Adrenal gland (tissue), 12 donors: ENCODE data around the gene ALPK3. TPM values are rescaled to one million over a fixed set of nuclear protein-coding genes. Genes with fewer than 3 reads are reported as not detected.

ENCODE experiments used
- DNase-seq, 7 donors: peaks; one replicate each; pipeline ENCODE4 v3.0.0-alpha.2; 2019 to 2020
- H3K27ac ChIP-seq, 5 donors: fragments of 200-600 bp; sonication (generic) in 4 of 5; 1 replicate in 3 of 5; 2 replicates in 2 of 5; pipeline versions ENCODE4 v1.5.1 to v1.8.0; 2016 to 2020; ENCODE audit warnings: mild to moderate bottlenecking in 1 of 5
- H3K27me3 ChIP-seq: fragments of 200-600 bp; 2 replicates; pipeline ENCODE4 v1.8.0; 2021
- H3K36me3 ChIP-seq, 2 donors: fragments of 200-600 bp; replicated peaks in 1 of 2; 1 replicate in 1 of 2; 2 replicates in 1 of 2; pipeline versions ENCODE4 v1.5.1 to v1.8.0; 2018 to 2022
- H3K4me1 ChIP-seq, 2 donors: fragments of 200-600 bp; replicated peaks in 1 of 2; 1 replicate in 1 of 2; 2 replicates in 1 of 2; pipeline versions ENCODE4 v1.5.1 to v1.8.0; 2018 to 2021
- H3K4me3 ChIP-seq, 4 donors: fragments of 200-600 bp; sonication (generic) in 3 of 4; one replicate each; pipeline ENCODE4 v1.5.1; 2016 to 2018
- H3K9me3 ChIP-seq, 3 donors: fragments of 200-600 bp; sonication (generic) in 1 of 3; replicated peaks in 1 of 3; 1 replicate in 2 of 3; 2 replicates in 1 of 3; pipeline versions ENCODE4 v1.5.1 to v1.8.0; 2016 to 2021
- CTCF ChIP-seq, 6 experiments: fragments of 450-650 bp in 4 of 6; fragments of 200-600 bp in 2 of 6; sonication (generic) in 1 of 6; IDR thresholded peaks; 1 replicate in 5 of 6; 2 replicates in 1 of 6; pipeline versions ENCODE4 v1.5.1 to v1.8.0; 2016 to 2021; ENCODE audit warnings: antibody characterized with exemption in 6 of 6, mild to moderate bottlenecking in 2 of 6, moderate library complexity in 1 of 6
- POLR2A ChIP-seq, 2 donors: fragments of 450-650 bp; IDR thresholded peaks; one replicate each; pipeline ENCODE4 v1.6.1; 2017; ENCODE audit warnings: antibody characterized with exemption in 2 of 2, mild to moderate bottlenecking in 2 of 2, moderate library complexity in 1 of 2
- WGBS, 4 donors: extraction: QIAGEN DNeasy Blood & Tissue Kit in 2 of 4; methylation state at CpG; one replicate each; pipeline versions ENCODE4 v1.1.5 to v1.1.7; 2013 to 2017; 5-methylcytosine and 5-hydroxymethylcytosine counted together
- intact Hi-C, 2 donors: fragments of 100-400 bp; cut with DNase I; formaldehyde crosslinking; loops; one replicate each; pipeline versions ENCODE4 v1.14.1 to v1.15.0; 2022 to 2023
- polyA plus RNA-seq, 3 donors: library from polyadenylated mRNA; stranded (reverse); fragments of 200-250 nt in 2 of 3; fragments of 350-450 nt in 1 of 3; fragmentation: Illumina TruSeq in 1 of 3; extraction: RNeasy Lipid Tissue Mini Kit (QIAGEN cat#74804) in 1 of 3; gene quantifications; one replicate each; pipeline ENCODE4 v1.2.3, GENCODE V29; 2013 to 2014
- total RNA-seq, 9 donors: library from RNA; depleted of rRNA in 4 of 9; stranded (reverse); fragments of >200 nt in 4 of 9; fragments of 120-200 nt in 1 of 9; fragmentation: NEBNext Ultra II Directional in 1 of 9; extraction: Animal tissue kit (Norgen Biotek cat#: 25700) in 1 of 9; gene quantifications; one replicate each; pipeline versions ENCODE4 v1.1.0 to v1.2.4, GENCODE V29; 2013 to 2023
- donor health status: healthy with polysubstance abuse.
- donor health status: Bipolar disorder and iron deficiency.
- donor health status: DM: yes; HTN: yes; CAD: no.
- donor health status: DM: no; HTN: no; CAD: no.
- donor health status: DM: no; HTN: no; CAD: no.
- donor health status: DM: yes; HTN: yes; CAD: no.

The ALPK3 gene
- total and polyA plus RNA-seq, 12 donors, result 5.8 to 39.3 (median 15.9) TPM

- no peak for TF ChIP-seq CTCF (IDR thresholded peaks at IDR 0.05)
- no peak for TF ChIP-seq POLR2A (IDR thresholded peaks at IDR 0.05)
- H3K4me3 ChIP-seq, result no peak overlapping the region
- no peaks in the 10 kb centered on the region for H3K27me3 ChIP-seq
- intact Hi-C loops, result no loop called here
- H3K4me1 ChIP-seq, result peaks cover 13 to 56% of the 10 kb centered on the region in 2 donors
- DNase-seq, result no peak
- H3K36me3 ChIP-seq, result no peaks in the 10 kb centered on the region
- WGBS, 4 donors, result 74 to 90% (median 81%) methylated on average over 4 of the region's 4 CpGs
- peak overlapping the region in 2 of 5 donors; percentile 38 to 42 for H3K27ac ChIP-seq
- H3K9me3 ChIP-seq, result no peaks in the 10 kb centered on the region
Observed at GRCh38 chr15:84822653-84823281, 5.6 kb downstream of the ALPK3 start.

GRCh38 chr15:84823282-84823878 is 6.2 kb downstream of the ALPK3 start:
- Histone ChIP-seq H3K36me3 (no peaks in the 10 kb centered on the region), H3K4me1 (peaks cover 10 to 55% of the 10 kb centered on the region in 2 donors), H3K27me3 (no peaks in the 10 kb centered on the region), H3K27ac (peak overlapping the region in 2 of 5 donors; percentile 38 to 54), H3K9me3 (no peaks in the 10 kb centered on the region), H3K4me3 (no peak overlapping the region)
- intact Hi-C loops, result no loop called here
- no peak for DNase-seq
- no peak for TF ChIP-seq CTCF (IDR thresholded peaks at IDR 0.05)
- no peak for TF ChIP-seq POLR2A (IDR thresholded peaks at IDR 0.05)
- 85 to 93% (median 89%) methylated on average over 3 of the region's 3 CpGs for WGBS, 4 donors

GRCh38 chr15:84824260-84825007 is 7.3 kb downstream of the ALPK3 start:
- H3K4me3 ChIP-seq, result no peak overlapping the region
- no peaks in the 10 kb centered on the region for H3K36me3 ChIP-seq
- peaks cover 7 to 51% of the 10 kb centered on the region in 2 donors for H3K4me1 ChIP-seq
- intact Hi-C loops, result no loop called here
- peak in 2 of 7 donors; percentile 46 to 67 for DNase-seq
- TF ChIP-seq CTCF (IDR thresholded peaks at IDR 0.05) (no peak), POLR2A (IDR thresholded peaks at IDR 0.05) (no peak)
- no peaks in the 10 kb centered on the region for H3K9me3 ChIP-seq
- H3K27me3 ChIP-seq, result no peaks in the 10 kb centered on the region
- WGBS, 4 donors, result 85 to 93% (median 92%) methylated on average over 6 of the region's 6 CpGs
- peak overlapping the region in 2 of 5 donors; percentile 0 to 38 for H3K27ac ChIP-seq

- Histone ChIP-seq H3K36me3 (no peaks in the 10 kb centered on the region), H3K9me3 (no peaks in the 10 kb centered on the region), H3K4me1 (peaks cover 13 to 52% of the 10 kb centered on the region in 2 donors), H3K4me3 (no peak overlapping the region), H3K27me3 (no peaks in the 10 kb centered on the region), H3K27ac (peak overlapping the region in 1 of 5 donors; percentile 12)
- peak in 1 of 7 donors; percentile 26 for DNase-seq
- intact Hi-C loops, result no loop called here
- peak in 3 of 6 experiments; percentile 16 to 25 (median 22) for TF ChIP-seq CTCF (IDR thresholded peaks at IDR 0.05)
- no peak for TF ChIP-seq POLR2A (IDR thresholded peaks at IDR 0.05)
- WGBS, 4 donors, result 85 to 100% (median 89%) methylated on average over 5 to 6 of the region's 6 CpGs
Observed at GRCh38 chr15:84826369-84826823, 9.2 kb downstream of the ALPK3 start.
